SKM-1 treated with dmso at 0.1 percent for 144 hours (cell line): ENCODE results near the gene SPACA4.
"Not testable (repeated sequence)": the region's sequence is repeated elsewhere in the genome, so short reads cannot be mapped to it uniquely, and the experiment has no call there.

Experiments
- DNase-seq: peaks from one replicate; lab custom pipeline; 2025; ENCODE audit not compliant: unreplicated experiment; lab: John Stamatoyannopoulos, UW

SPACA4 gene, protein sequence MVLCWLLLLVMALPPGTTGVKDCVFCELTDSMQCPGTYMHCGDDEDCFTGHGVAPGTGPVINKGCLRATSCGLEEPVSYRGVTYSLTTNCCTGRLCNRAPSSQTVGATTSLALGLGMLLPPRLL

DNA sequence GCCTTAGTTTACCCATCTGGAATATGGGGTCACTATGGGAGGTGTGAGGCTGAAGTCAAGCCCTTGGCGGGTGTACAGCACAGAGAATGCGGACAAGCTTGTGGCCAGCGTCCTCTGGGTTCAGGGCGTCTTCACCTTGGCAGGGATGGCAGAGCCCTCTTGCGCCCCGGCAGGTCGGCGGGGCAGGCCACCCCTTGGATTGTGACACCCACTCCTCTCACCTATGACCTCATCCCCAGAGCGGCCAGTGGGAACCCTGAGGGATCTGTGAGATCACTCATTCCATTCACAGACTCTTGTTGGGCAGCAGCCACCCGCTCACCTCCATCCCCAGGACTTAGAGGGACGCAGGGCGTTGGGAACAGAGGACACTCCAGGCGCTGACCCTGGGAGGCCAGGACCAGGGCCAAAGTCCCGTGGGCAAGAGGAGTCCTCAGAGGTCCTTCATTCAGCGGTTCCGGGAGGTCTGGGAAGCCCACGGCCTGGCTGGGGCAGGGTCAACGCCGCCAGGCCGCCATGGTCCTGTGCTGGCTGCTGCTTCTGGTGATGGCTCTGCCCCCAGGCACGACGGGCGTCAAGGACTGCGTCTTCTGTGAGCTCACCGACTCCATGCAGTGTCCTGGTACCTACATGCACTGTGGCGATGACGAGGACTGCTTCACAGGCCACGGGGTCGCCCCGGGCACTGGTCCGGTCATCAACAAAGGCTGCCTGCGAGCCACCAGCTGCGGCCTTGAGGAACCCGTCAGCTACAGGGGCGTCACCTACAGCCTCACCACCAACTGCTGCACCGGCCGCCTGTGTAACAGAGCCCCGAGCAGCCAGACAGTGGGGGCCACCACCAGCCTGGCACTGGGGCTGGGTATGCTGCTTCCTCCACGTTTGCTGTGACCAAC, at the start of gene SPACA4:
TSS of gene SPACA4 (plus strand) at position 280 of the 896 bp plus-strand sequence. CDS start at position 517, 237 bp downstream.
- no peak for DNase-seq

DNA sequence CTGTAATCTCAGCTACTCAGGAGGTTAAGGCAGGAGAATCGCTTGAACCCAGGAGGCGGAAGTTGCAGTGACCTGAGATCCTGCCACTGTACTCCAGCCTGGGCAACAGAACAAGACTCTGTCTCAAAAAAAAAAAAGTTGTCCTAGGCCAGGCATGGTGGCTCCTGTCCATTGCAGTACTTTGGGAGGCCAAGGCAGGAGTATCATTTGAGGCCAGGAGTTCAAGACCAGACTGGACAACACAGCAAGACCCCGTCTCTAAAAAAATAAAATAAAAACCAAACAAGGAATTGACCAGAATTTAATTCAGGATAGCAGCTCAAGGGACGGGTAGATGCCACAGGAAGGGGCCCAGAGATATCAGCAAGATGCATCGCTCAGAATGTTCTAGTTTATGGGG, 49.7 kb upstream of the SPACA4 start:
- DNase-seq, result no peak

DNA sequence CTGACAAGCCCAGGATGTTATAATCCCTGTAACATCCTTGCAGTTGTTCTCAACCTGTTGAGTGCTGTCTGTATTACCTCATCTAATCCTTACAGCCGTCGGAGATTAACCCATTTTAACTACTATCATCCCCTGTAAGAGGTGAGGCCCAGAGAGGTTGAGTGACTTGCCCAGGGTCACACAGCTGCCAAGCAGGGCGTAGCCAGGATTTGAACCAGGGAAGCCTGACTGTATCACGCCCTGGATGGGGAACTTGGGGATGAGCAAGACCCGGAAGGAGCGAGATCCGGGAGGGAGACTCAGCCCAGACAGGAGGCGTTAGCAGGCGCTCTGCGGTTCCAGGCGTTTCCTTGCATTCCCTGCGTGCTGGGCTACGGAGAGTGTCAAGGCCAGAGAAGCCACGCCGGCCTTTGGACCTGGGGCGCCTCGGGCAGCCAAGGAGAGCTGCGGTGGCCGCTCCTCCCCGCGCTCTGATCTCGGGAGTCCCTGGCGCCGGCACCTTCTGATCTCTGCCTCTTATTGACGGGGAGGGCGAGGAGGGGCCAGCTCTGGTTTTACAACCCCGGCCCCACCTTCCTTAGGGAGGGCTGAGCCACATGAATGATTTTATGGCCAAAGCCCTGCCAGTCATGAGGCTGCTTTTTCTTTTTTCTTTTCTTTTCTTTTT, 48.4 kb upstream of the SPACA4 start:
- no peak for DNase-seq

DNA sequence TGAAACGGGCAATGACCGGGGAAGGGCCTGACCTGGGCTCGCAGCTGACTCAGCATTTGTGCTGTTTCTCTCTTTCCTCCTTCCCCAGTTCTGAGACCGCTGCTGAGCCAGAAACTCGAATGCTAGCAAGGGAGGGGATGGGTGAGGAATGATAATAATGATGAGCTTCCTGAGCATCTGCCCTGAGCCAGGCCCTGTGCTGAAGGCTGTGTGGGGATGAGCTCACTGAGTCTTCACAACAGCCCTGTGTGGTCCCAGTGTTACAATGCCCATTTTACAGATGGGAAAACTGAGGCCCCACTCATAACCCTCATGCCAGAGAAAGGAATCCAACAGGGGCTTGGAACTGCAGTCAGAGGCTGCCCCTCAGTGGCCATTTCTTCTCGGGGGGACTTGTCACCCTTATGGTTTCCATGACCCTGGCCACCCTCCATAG, 46.4 kb upstream of the SPACA4 start:
- no peak for DNase-seq

DNA sequence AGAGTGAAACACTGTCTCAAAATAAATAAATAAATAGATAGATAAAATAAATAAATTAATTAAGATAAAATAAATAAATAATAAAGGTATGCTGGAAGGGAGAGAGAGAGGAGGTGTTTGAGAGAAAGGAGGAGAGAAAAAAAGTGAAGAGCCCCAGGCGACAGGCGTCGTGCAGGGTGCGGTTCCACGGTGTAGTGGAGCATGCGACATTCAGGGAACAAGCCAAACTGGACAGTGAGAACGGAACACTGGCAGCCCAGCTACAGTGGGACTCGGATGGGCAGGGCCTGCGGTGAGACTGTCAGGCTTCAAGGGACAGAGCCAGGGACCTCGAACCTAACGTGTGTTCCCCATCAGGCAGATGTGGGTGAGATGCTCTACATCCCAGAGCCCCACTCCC, 45.1 kb upstream of the SPACA4 start:
- no peak for DNase-seq

DNA sequence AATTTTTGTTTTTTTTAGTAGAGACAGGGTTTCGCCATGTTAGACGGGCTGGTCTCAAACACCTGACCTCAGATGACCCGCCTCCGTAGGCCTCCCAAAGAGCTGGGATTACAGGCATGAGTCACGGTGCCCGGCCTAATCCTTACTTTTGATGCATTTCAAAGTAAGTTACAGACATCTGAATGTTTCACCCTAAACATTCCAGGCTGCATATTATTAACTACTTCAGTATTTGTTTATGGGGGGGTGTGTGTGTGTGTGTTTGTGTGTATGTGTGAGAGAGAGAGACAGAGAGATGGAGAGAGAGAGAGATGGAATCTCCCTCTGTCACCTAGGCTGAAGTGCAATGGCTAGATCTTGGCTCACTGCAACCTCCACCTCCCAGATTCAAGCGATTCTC, 41.5 kb upstream of the SPACA4 start:
- no peak for DNase-seq

DNA sequence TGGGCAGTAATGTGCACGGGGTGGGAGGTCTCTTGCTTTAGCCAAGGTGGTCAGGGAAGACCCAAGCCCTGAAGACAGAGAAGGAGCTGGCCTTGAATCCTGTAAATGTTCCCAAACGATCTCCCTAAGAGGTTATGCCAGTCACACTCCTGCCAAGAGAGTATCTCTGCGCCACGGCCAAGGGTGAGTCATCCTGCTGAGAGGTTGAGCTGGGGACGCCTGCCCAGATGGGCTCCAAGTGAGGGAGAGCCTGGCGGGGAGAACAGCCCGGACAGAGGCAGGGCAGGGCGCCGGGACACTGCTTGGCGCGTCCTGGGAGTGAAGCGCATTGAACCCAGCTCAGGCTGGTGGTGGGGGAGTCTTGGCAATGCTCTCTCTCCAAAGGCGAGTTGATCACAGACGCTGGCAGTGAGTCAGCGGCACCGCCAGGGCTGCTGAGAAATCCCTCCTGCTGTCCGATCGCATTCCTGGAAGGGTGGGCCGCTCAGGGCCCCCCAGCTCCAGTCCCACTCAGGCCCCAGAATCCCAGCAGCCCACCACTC, 38.1 kb upstream of the SPACA4 start:
- no peak for DNase-seq

DNA sequence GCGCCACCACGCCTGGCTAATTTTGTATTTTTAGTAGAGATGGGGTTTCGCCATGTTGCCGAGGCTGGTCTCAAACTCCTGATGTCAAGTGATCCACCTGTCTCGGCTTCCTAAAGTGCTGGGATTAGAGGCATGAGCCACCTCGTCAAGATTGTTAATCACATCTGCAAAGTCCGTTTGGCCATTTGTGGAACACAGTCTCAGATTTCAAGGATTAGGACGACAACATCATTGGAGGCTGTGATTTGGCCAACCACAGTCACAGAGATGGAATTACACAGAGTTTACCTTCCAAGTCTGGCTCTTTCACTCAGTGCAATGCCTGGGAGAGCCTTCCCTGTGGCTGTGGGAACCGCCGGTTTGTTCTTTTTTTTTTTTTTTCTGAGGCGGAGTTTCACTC, 36.7 kb upstream of the SPACA4 start:
- DNase-seq, result no peak

DNA sequence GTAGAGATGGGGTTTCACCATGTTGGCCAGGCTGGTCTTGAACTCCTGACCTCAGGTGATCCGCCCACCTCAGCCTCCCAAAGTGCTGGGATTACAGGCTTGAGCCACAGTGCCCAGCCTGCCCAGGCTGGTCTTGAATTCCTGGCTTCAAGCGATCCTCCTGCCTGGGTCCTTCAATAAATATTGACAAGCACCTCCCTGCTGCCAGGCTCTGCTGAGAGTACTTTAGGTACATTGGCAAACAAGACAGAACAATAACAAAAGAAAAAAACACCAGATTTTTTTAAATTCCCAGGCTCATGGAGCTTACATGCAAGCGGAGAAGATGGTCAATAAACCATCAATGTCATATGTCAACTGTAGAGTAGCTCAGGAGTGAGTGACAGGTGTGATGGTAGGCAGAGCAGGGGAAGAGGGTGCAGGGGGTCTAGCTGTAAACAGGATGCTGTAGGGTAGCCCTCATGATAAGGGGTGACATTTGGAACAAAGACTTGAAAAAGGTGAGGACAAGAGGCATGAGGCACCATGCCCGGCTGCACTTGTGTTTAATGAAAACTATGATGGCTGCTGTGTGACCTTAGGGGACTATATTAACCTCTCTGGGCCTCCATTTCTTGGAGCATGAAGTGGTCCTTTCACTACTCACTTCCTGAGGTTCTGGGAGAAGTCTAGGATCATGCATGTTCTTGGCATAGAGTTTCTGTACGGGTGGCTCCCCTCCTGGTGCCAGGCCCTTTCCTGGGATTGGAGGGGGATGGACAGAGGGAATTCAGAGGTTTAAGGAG, 35.0 kb upstream of the SPACA4 start:
- DNase-seq, result no peak

DNA sequence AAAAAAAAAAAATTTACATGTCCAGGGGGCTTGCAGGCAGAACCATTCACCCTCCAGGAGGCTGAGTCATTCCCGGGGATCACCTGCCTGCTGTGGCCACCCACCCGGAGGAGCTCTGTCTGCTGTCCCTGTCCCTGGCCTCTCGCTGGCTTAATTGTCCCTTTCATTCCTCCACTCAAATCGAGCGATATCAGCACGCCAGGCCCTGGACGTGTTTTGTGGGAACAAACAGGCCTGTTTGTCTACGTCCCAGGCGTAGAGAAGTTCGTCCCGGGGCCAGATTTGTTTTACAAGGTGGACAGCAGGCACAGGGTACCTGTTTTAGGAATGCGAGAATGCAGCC, 33.4 kb upstream of the SPACA4 start:
- no peak for DNase-seq

DNA sequence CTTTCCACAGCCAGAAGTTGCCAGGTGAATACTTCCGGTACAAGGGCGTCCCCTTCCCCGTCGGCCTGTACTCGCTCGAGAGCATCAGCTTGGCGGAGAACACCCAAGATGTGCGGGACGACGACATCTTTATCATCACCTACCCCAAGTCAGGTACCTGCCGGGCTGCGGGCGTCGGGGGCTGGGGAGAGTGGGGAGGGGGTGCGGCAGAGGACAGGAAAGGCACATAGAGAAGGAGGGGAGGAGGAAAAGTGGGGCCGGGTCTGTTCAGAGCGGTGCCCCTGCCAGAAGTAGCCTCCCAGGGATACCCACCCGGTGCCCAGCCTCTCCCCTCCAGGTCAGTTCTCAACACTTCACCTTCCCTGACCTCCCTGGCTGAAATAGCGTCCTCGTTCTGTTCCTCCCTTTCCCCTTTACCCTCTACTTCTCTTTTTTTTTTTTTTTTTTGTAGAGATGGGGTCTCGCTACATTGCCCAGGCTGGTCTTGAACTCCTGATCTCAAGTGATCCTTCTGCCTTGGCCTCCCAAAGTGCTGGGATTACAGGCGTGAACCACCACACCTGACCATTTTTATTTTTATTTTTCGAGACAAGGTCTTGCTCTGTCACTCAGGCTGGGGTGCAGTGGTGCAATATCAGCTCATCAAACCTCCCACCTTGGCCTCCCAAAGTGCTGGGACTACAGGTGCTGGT, 30.5 kb upstream of the SPACA4 start:
- DNase-seq, result no peak

DNA sequence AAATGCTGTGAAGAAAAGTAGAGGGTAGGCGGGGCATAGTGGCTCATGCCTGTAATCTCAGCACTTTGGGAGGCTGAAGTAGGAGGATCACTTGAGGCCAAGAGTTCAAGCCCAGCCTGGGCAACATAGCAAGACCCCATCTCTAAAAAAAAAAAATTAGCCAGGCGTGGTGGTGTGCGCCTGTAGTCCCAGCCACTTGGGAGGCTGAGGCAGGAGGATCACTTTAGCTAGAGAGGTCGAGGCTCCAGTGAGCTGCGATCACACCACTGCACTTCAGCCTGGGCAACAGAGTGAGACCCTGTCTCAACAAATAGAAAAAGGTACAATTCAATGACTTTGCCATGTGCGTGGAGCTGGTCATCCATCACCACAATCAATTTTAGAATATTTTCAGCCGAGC, 28.6 kb upstream of the SPACA4 start:
- DNase-seq, result not testable (repeated sequence)

DNA sequence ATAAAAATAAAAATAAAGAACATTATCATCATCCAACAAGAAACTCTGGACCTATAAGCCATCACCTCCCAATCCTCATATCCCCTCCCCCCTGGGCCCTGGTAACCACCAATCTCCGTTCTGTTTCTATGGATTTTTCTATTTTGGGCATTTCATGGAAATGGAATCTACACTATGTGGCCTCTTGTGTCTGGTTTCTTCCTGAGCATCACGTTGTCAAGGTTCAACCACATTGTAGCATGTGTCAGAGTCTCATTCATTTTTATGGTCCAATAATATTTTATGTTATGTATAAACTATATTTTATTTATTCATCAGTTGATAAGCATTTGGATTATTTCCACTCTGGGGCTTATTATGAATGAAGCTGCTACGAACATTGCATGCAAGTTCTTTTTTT, 27.7 kb upstream of the SPACA4 start:
- DNase-seq, result no peak

DNA sequence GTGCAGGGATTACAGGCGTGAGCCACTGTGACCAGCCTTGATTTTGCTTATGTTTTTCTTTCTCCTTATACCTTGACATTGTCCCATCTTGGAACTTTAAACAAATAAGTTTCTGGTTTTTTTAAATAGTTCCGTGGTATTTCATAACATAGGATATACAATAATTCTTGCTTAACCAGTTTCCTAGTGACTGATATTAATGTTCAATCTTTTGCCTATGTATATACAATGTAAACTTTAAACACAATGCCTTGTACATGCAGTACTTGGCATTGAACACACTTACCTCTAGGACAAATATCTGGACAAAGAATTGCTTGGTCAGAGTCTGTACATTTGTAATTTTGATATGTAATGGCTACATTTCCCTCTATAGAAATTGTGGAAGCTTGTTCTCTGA, 24.4 kb upstream of the SPACA4 start:
- DNase-seq, result no peak

DNA sequence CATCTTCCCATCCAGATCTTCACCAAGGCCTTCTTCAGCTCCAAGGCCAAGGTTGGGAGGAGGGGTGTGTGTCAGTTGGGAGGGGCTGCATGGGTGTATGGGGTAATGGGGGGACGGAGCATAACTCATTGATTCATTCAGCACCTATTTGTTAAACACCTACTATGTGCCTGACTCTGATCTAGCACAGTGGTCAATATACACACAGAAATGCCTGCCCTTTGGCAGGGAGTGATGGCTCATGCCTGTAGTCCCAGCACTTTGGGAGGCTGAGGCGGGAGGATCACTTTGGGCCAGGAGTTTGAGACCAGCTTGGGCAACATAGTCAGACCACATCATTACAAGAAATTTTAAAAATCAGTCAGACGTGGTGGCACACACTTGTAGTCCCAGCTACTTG, 19.2 kb upstream of the SPACA4 start:
- no peak for DNase-seq

DNA sequence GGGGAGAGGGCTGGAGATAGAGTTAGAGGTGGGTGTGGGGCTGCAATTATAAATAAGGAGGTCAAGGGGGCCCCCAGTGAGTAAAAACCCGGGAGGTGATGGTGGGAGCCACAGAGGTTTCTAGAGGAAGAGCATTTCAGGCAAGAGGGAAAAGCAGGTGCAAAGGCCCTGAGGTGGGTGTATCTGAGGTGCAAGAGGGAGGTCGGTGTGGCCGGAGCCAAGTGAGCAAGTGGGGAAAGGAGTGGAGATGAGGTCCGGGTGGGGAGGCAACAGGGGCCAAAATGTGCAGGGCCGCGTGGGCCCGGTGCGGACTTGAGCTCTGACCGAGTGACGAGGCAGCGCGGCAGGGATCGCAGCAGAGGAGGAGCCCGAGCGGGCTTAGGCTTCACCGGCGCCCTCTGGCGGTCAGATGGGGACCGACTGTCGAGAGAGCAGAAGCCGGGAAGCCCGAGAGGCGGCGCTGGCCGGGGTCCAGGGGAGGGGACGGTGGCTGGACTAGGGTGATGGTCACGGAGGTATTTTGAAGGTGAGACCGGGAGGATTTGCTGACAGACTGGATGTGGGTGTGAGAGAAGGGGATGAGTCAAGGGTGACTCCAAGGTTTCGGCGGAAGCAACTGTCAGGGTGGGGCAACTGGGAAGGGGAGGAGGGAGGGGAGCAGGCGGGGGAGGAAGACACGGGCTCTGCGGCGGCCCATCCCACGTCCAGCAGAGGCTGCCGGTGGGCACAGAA, 17.7 kb upstream of the SPACA4 start:
- peak; percentile 31 for DNase-seq

DNA sequence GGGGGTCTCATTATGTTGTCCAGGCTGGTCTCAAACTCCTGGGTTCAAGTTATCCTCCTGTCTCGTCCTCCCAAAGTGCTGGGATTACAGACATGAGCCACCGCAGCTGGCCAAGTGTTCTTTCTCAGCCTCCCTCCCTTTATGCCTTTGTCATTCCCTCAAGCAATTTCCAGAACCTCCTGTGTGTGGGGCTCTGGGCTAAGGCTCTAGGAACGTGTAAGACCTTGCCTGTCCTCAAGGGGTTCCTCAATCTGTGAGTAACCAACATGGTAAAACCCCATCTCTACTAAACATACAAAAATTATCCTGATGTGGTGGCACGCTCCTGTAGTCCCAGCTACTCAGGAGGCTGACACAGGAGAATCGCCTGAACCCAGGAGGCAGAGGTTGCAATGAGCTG, 15.5 kb upstream of the SPACA4 start:
- DNase-seq, result no peak

DNA sequence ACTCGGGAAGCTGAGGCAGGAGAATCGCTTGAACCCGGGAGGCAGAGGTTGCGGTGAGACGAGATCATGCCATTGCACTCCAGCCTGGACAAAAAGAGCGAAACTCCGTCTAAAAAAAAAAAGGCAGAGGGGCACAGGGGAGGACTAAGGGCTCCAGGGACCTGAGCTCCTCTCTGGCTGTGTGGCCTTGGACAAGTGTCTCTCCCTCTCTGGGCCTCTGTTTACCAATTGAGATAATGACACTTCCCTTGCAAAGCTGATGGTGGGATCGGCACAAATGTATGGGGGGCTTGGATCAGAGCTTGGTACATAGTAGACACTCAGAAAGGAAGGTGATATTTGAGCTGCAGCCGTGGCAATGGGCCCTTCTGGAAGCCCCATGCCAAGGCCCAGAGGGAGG, 11.4 kb upstream of the SPACA4 start:
- DNase-seq, result no peak

DNA sequence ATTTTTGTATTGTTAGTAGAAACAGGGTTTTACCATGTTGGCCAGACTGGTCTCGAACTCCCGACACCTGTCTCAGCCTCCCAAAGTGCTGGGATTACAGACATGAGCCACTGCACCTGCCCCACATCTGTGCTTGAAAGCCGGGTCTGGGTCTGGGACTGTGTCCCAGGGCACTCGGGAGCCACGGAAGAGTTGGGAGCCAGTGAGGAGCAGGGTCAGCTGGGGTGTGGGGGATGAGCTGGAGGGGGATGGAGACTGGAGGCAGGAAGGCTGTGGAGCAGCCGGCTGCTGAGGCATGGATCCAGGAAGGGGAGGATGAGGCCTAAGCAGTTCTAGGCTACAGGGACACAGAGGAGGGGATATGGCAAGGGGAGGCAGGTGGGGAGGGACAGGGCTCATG, 10.7 kb upstream of the SPACA4 start:
- DNase-seq, result no peak

DNA sequence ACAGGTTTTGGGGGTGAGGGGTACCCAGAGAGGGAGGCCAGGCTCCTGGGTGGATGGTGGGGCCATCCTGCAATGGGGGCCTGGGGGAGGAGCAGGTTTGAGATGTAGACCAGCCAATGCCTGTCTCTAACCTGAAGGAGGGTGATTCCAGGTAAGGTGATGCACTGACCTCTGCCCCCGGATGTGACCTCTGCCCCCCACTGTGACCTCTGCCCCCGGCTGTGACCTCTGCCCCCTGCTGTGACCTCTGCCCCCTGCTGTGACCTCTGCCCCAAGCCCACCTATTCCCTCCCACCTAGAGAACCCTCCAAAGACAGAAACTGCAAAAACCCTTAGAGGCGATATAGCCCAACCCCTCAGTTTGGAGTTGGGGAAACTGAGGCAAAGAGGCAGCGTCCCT, 10.3 kb upstream of the SPACA4 start:
- DNase-seq, result no peak
